Keratinocyte (primary cell): ENCODE data around the gene CDKN2AIP. TPM values are rescaled to one million over a fixed set of nuclear protein-coding genes. Genes with fewer than 3 reads are reported as not detected.
"Not testable (repeated sequence)": the region's sequence is repeated elsewhere in the genome, so short reads cannot be mapped to it uniquely, and the experiment has no call there.

Experiments
- DNase-seq: peaks from one replicate; pipeline ENCODE4 v3.0.0-alpha.2; 2011; ENCODE audit warnings: low read depth, missing footprints, low spot score
- FAIRE-seq: peaks from 2 replicates; lab custom pipeline; 2011; peaks lifted over from hg19 to GRCh38; lab: Jason Lieb, UNC
- H2AFZ ChIP-seq: 2 replicates; pipeline ENCODE4 v1.6.0; 2012; ENCODE audit warnings: low read length, control low read depth, inconsistent platforms; ENCODE audit not compliant: control insufficient read depth
- H3K27ac ChIP-seq: 2 replicates; pipeline ENCODE4 v1.5.1; 2011; ENCODE audit warnings: low read length; ENCODE audit not compliant: control insufficient read depth, insufficient read depth
- H3K27me3 ChIP-seq: 3 replicates; pipeline ENCODE4 v1.6.0; 2011; ENCODE audit warnings: low read length; ENCODE audit not compliant: control insufficient read depth, insufficient read depth; ENCODE audit errors: extremely low read depth
- H3K36me3 ChIP-seq, 2 experiments: 2 replicates in 1 of 2; 3 replicates in 1 of 2; pipeline ENCODE4 v1.5.1; 2011; ENCODE audit warnings: low read length in 2 of 2, mild to moderate bottlenecking in 1 of 2; ENCODE audit not compliant: control insufficient read depth in 2 of 2, insufficient read depth in 2 of 2; ENCODE audit errors: extremely low read depth in 1 of 2
- H3K4me1 ChIP-seq: 3 replicates; pipeline ENCODE4 v1.5.1; 2011; ENCODE audit warnings: low read length; ENCODE audit not compliant: control insufficient read depth, insufficient read depth; ENCODE audit errors: extremely low read depth
- H3K4me2 ChIP-seq: 3 replicates; pipeline ENCODE4 v1.6.0; 2011; ENCODE audit warnings: low read depth, low read length; ENCODE audit not compliant: control insufficient read depth, insufficient read depth; ENCODE audit errors: extremely low read depth
- H3K4me3 ChIP-seq, 3 experiments: fragments of 200-600 bp in 1 of 3; sonication (generic) in 1 of 3; 2 replicates in 2 of 3; 3 replicates in 1 of 3; pipeline ENCODE4 v1.5.1; 2011 to 2016; ENCODE audit warnings: low read length in 3 of 3, mild to moderate bottlenecking in 3 of 3, control low read depth in 2 of 3, inconsistent platforms in 1 of 3, low read depth in 1 of 3, mixed read lengths in 1 of 3, mixed run types in 1 of 3, moderate library complexity in 1 of 3; ENCODE audit not compliant: control insufficient read depth in 2 of 3, insufficient read depth in 2 of 3; ENCODE audit errors: extremely low read depth in 1 of 3
- H3K79me2 ChIP-seq: 2 replicates; pipeline ENCODE4 v1.6.0; 2012; ENCODE audit warnings: low read length; ENCODE audit not compliant: control insufficient read depth, insufficient read depth
- H3K9ac ChIP-seq: 3 replicates; pipeline ENCODE4 v1.6.0; 2011; ENCODE audit warnings: low read length; ENCODE audit not compliant: control insufficient read depth, insufficient read depth; ENCODE audit errors: extremely low read depth
- H3K9me1 ChIP-seq: 3 replicates; pipeline ENCODE4 v1.6.0; 2011; ENCODE audit warnings: low read length; ENCODE audit not compliant: control insufficient read depth, insufficient read depth; ENCODE audit errors: extremely low read depth
- H3K9me3 ChIP-seq: 2 replicates; pipeline ENCODE4 v1.5.1; 2012; ENCODE audit warnings: low read depth, low read length; ENCODE audit not compliant: control insufficient read depth
- H4K20me1 ChIP-seq: 3 replicates; pipeline ENCODE4 v1.6.0; 2011; ENCODE audit warnings: low read length; ENCODE audit not compliant: control insufficient read depth, insufficient read depth; ENCODE audit errors: extremely low read depth
- CTCF ChIP-seq, 3 experiments: IDR thresholded peaks in 1 of 3; conservative IDR thresholded peaks in 1 of 3; optimal IDR thresholded peaks in 1 of 3; 2 replicates in 2 of 3; 3 replicates in 1 of 3; pipeline versions ENCODE3 to v1.5.1; 2011; ENCODE audit warnings: low read length in 3 of 3, mild to moderate bottlenecking in 3 of 3, moderate library complexity in 2 of 3, control low read depth in 1 of 3, inconsistent platforms in 1 of 3; ENCODE audit not compliant: insufficient read depth in 2 of 3; ENCODE audit errors: extremely low read depth in 1 of 3
- EZH2 ChIP-seq: IDR thresholded peaks from one replicate; pipeline ENCODE4 v1.6.1; 2012; ENCODE audit warnings: inconsistent platforms, mild to moderate bottlenecking, low read length, moderate library complexity
- dilution Hi-C: fragments of 300-500 bp; cut with MboI; formaldehyde crosslinking; loops from one replicate; pipeline ENCODE4 v1.7.0; 2020; ENCODE audit warnings: low sequenced_read_pairs; ENCODE audit not compliant: extremely low pct_ligation_motif_present
- polyA plus RNA-seq, 5 experiments: library from polyadenylated mRNA; depleted of rRNA in 3 of 5; stranded (reverse) in 3 of 5; stranded (forward) in 1 of 5; unstranded in 1 of 5; fragments of >200 nt; gene quantifications; 1 replicate in 1 of 5; 2 replicates in 3 of 5; 3 replicates in 1 of 5; pipeline versions ENCODE4 v1.2.1 to v1.2.3, GENCODE V29; 2011 to 2012; ENCODE audit warnings: missing spikeins in 2 of 5, low read depth in 1 of 5, low replicate concordance in 1 of 5

CDKN2AIP gene
- polyA plus RNA-seq, 1 donor (not counting 4 experiments of a cell fraction or from before 2014, with no cell fraction given) = 13.6 TPM

GRCh38 chr4:183465879-183466278 lies 21.4 kb downstream of the CDKN2AIP start:
- H3K9me1 ChIP-seq, H4K20me1 ChIP-seq, H3K4me2 ChIP-seq, H3K79me2 ChIP-seq, H3K36me3 ChIP-seq, H2AFZ ChIP-seq, dilution Hi-C loops, H3K9me3 ChIP-seq, H3K27ac ChIP-seq, H3K4me3 ChIP-seq, DNase-seq, H3K27me3 ChIP-seq, H3K9ac ChIP-seq, FAIRE-seq: not testable (repeated sequence)
- peaks cover 21% of the 10 kb centered on the region for H3K4me1 ChIP-seq

GRCh38 chr4:183467246-183467645 lies 22.8 kb downstream of the CDKN2AIP start:
- H3K4me2 ChIP-seq = no peak overlapping the region
- peaks cover 22% of the 10 kb centered on the region for H3K4me1 ChIP-seq
- no peaks in the 10 kb centered on the region for H3K79me2 ChIP-seq
- H3K9me3 ChIP-seq = no peaks in the 10 kb centered on the region
- FAIRE-seq = no peak
- no peaks in the 10 kb centered on the region for H3K9me1 ChIP-seq
- no peaks in the 10 kb centered on the region for H4K20me1 ChIP-seq
- no peak for DNase-seq
- no peaks in the 10 kb centered on the region for H3K36me3 ChIP-seq
- TF ChIP-seq CTCF (optimal IDR thresholded peaks at IDR 0.05 in 1 of 3, IDR thresholded peaks at IDR 0.05 in 1 of 3, conservative IDR thresholded peaks at IDR 0.05 in 1 of 3; ENCODE audit: extremely low read depth in 1 of 3, insufficient read depth in 2 of 3, low read length in 3 of 3) (no peak), EZH2 (no peak)
- H2AFZ ChIP-seq = no peak overlapping the region
- dilution Hi-C loops = no loop called here
- H3K9ac ChIP-seq = no peak overlapping the region
- H3K27ac ChIP-seq = no peak overlapping the region
- H3K4me3 ChIP-seq = no peak overlapping the region
- H3K27me3 ChIP-seq = no peaks in the 10 kb centered on the region
